Hindlimb muscle (tissue), 1 donor: ENCODE results near the gene MAL. TPM values are rescaled to one million over a fixed set of nuclear protein-coding genes. Genes with fewer than 3 reads are reported as not detected.

Experiments used
- DNase-seq: peaks from one replicate; pipeline ENCODE4 v3.0.0-alpha.2; 2013
- polyA plus RNA-seq: library from polyadenylated mRNA; unstranded; fragments of 120-200 nt; gene quantifications from one replicate; pipeline ENCODE4 v1.2.1, GENCODE V29; 2013; ENCODE audit not compliant: insufficient read length

The MAL gene
- polyA plus RNA-seq, 1 donor: 5.2 TPM

GRCh38 chr2:94996305-94997100 lies 29.0 kb upstream of the MAL start:
- no peak for DNase-seq

GRCh38 chr2:94997981-94998930 lies 27.3 kb upstream of the MAL start:
- DNase-seq: no peak

DNA sequence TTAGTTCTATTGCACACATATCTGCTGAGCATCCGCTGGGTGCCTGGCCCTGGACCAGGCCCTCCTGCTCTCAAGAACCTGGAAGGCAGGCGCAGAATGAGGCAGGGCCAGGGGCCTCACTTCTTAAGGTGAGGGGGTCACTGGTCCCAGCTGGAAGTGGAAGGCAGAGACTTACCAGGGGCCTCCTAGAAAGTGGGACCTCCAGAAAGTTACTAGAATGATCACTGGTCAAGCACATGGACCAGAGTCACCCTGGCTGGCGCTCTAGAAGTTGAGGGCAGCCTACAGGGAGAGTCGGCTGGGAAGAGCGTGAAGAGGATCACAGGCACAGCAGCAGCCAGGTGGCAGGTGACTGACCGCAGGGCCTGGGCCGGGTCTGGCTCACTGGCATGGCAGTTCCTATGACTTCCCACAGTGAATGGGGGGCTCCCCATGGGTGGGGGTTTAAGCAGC lies 26.1 kb upstream of the MAL start:
- no peak for DNase-seq

GRCh38 chr2:95001051-95001562 lies 24.4 kb upstream of the MAL start:
- DNase-seq: no peak

- DNase-seq: no peak
Observed at GRCh38 chr2:95001701-95002100, 23.8 kb upstream of the MAL start.

DNA sequence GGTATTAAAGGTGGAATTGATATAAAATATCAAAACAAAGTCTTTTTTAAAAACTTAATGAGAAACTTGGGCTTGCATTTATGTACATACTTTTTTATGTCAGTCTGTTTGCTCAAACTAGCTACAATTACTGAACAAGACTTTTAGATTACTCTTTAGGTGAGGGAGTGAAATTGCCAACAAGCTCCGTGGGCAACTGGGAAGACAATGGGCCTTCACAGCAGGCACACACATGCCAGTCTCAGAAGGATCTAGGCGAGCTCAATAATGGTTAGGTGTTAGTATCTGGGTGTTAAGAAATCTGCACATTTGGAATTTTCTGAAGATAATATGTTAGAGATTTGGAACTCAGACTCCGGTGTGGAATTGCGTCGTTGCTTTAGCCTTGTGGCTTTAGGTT lies 23.0 kb upstream of the MAL start:
- no peak for DNase-seq

- no peak for DNase-seq
Observed at GRCh38 chr2:95004287-95004686, 21.2 kb upstream of the MAL start.

DNA sequence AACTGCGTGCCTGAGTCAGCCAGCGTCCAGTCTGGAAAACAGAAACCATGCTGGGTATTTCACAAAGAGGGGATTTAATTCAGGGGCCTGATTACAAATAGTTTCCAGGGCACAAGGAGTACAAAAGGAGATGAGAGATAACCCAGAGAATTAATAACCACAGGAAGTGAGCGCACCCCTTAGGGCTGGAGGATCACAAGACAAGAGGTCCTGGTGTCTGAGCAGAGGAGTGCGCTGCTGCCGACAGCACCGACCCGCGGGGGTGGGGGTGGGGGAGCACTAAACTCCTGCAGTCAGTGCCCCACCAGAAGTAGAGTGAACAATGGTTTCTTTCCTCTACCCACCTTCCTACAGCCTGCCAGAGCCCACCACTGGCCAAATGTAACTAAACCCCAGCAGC lies 20.8 kb upstream of the MAL start:
- no peak for DNase-seq

GRCh38 chr2:95005726-95006125 lies 19.8 kb upstream of the MAL start:
- DNase-seq: no peak

DNA sequence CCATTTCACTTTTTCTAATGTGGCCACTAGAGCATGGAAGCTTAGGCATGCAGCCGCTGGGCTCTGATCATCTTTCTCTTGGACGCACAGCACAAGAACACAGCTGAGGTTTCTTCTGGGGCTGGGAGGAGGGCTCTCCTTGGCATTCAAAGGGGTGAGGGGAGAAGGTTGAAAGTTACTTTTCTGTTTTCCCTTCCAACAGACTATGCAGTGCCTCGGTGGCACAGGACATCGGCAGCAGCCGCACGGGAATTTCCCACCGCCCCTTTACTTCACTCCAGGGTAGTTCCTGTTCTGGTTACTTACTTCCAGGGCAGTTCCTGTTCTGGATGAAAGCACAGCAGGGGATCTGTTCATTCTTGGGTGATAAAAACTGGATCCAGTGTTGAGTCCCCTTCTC lies 18.9 kb upstream of the MAL start:
- no peak for DNase-seq

GRCh38 chr2:95007031-95007609 lies 18.4 kb upstream of the MAL start:
- DNase-seq: no peak

GRCh38 chr2:95007822-95008221 lies 17.7 kb upstream of the MAL start:
- no peak for DNase-seq

DNA sequence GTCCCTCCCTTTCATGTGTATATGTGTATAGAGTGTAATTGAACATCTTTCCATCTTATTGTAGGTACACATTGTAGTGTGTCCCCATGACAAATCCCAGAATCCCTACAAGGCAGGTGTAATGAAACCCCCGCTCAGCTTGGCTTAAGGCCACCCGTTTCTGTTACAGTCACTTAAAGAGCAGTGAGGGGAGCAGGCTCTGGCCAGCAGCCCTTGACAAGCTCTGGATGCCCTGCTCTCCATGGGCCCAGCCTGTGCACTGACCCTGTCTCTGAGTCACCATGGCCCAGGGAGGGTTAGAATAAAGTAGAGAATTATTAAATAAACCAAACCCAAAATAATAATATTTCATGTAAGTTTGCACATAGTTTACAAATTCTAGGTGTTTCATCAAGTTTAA lies 17.2 kb upstream of the MAL start:
- DNase-seq: no peak

DNA sequence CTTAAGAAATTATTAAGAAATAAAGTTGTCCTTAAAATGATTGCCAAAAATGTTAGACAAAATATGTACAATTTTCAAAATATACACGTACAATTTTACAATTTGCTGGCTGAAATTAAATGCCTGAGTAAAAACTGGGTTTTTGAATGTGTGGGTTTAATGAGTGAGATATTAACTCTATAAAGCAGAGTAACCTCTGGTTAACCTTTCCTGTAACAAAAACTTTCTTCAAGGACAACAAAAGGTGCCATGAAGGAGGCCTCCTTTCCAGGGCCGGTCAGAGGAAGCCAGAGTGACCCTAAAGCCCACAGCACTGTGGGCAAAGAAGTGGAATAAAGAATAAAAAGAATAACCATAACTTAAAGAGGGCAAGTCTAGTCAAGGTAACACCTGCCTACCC lies 16.5 kb upstream of the MAL start:
- DNase-seq: no peak

- no peak for DNase-seq
Observed at GRCh38 chr2:95009412-95009811, 16.1 kb upstream of the MAL start.

DNA sequence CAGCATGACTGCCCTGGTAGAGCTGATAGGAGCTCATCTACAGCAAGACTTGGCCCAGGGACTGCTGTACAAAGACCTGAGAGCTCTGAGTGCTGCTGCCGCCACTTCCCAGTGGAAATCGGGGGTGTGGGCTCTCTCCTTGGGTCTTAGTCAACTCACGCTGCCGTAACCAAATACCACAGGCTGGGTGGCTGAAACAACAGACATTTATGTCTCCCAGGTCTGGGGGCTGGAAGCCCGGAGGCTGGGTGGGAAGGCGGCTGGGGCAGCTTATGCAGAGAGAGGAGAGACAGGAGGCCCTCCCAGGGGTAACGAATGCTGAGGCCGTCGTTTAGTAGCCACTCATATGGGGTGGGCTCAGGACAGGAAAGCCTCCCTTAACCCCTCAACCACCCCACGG lies 15.4 kb upstream of the MAL start:
- no peak for DNase-seq

- DNase-seq: no peak
Observed at GRCh38 chr2:95010718-95011117, 14.8 kb upstream of the MAL start.

GRCh38 chr2:95012881-95013550 lies 12.5 kb upstream of the MAL start:
- DNase-seq: no peak

GRCh38 chr2:95013726-95014125 lies 11.8 kb upstream of the MAL start:
- DNase-seq: no peak

- DNase-seq: no peak
Observed at GRCh38 chr2:95014126-95014708, 11.3 kb upstream of the MAL start.

GRCh38 chr2:95015261-95015912 lies 10.1 kb upstream of the MAL start:
- no peak for DNase-seq

- no peak for DNase-seq
Observed at GRCh38 chr2:95016616-95017015, 8.9 kb upstream of the MAL start.
